Smooth muscle cell of the coronary artery (primary cell): ENCODE data around the gene ENO4. TPM values are rescaled to one million over a fixed set of nuclear protein-coding genes. Genes with fewer than 3 reads are reported as not detected.

ENCODE experiments used
- total RNA-seq: library from RNA; depleted of rRNA; stranded (reverse); fragments of >200 nt; gene quantifications from 2 replicates; pipeline ENCODE4 v1.2.3, GENCODE V29; 2014; ENCODE audit warnings: low replicate concordance

Gene ENO4
- total RNA-seq = 0.35 and 0.45 TPM in 2 replicates

GRCh38 chr10:116849248-116850057 is at the start of gene ENO4:
ENO4 (plus strand) TSS chr10:116849499; CDS start chr10:116849567, 68 bp downstream.

Other genes with a start within 250 kb of the ENO4 start
- gene PNLIPRP2, start 228.5 kb upstream of the ENO4 start, total RNA-seq = not detected in 2 replicates
- gene HSPA12A, start 106.9 kb upstream of the ENO4 start, total RNA-seq = 0.90 and 15.7 TPM in 2 replicates
- under 0.01 and 2.4 TPM in 2 replicates for gene SHTN1, start 155.7 kb downstream of the ENO4 start, total RNA-seq